GM12878 (cell line): ENCODE data around the gene ZNF98. TPM values are rescaled to one million over a fixed set of nuclear protein-coding genes. Genes with fewer than 3 reads are reported as not detected.

Experiments
- ATAC-seq: fragments of 200-7000 bp; cut with Tn5 transposase; 3 replicates; pipeline ENCODE4 v1.9.1; 2020; ENCODE audit warnings: mild to moderate bottlenecking, moderate library complexity
- BruUV-seq: library from RNA; stranded (reverse); fragments of 400-500 nt; replicated peaks from 2 replicates; lab custom pipeline; 2021; lab: Mats Ljungman, UMichigan
- CTCF ChIA-PET: fragments of 300-600 bp; sonication (Branson Sonifier 250); formaldehyde crosslinking; extraction: SDS; loops from one replicate; lab custom pipeline; 2021; ENCODE audit warnings: inconsistent platforms; lab: Yijun Ruan, JAX
- POLR2A ChIA-PET: fragments of 350-600 bp; formaldehyde crosslinking; extraction: SDS; loops from one replicate; lab custom pipeline; 2021; ENCODE audit warnings: inconsistent platforms; lab: Charles Lee
- RAD21 ChIA-PET: fragments of 300-600 bp; sonication (Branson Sonifier 250); formaldehyde crosslinking; loops from one replicate; lab custom pipeline; 2023; ENCODE audit warnings: antibody characterized with exemption; ENCODE audit not compliant: unreplicated experiment; lab: Charles Lee
- SMC1A ChIA-PET: fragments of 300-600 bp; sonication (Branson Sonifier 250); formaldehyde crosslinking; loops from one replicate; lab custom pipeline; 2023; ENCODE audit not compliant: unreplicated experiment, uncharacterized antibody; lab: Charles Lee
- DNase-seq: peaks from one replicate; pipeline ENCODE4 v3.0.0-alpha.2; 2011; ENCODE audit warnings: low read depth, low spot score
- FAIRE-seq: peaks from 3 replicates; lab custom pipeline; 2011; peaks lifted over from hg19 to GRCh38; lab: Jason Lieb, UNC
- H2AFZ ChIP-seq: 2 replicates; pipeline ENCODE4 v1.6.0; 2011; ENCODE audit warnings: low read depth, low read length, control low read depth; ENCODE audit not compliant: control insufficient read depth
- H3K27ac ChIP-seq: 2 replicates; pipeline ENCODE4 v1.5.1; 2011; ENCODE audit warnings: control low read depth; ENCODE audit not compliant: control insufficient read depth, insufficient read depth
- H3K27me3 ChIP-seq, 2 experiments: replicated peaks in 1 of 2; 2 replicates each; pipeline versions ENCODE4 v1.6.0 to v1.6.1; 2011; ENCODE audit warnings: low read length in 1 of 2; ENCODE audit not compliant: control insufficient read depth in 2 of 2, insufficient read depth in 2 of 2
- H3K36me3 ChIP-seq, 2 experiments: 2 replicates each; pipeline ENCODE4 v1.5.1; 2011; ENCODE audit warnings: low read length in 1 of 2; ENCODE audit not compliant: control insufficient read depth in 2 of 2, insufficient read depth in 2 of 2
- H3K4me1 ChIP-seq: 2 replicates; pipeline ENCODE4 v1.6.1; 2011; ENCODE audit warnings: mild to moderate bottlenecking, low read length, moderate library complexity, mixed read lengths; ENCODE audit not compliant: control insufficient read depth, insufficient read depth
- H3K4me2 ChIP-seq: 2 replicates; pipeline ENCODE4 v1.6.0; 2011; ENCODE audit warnings: control low read depth; ENCODE audit not compliant: control insufficient read depth, insufficient read depth
- H3K4me3 ChIP-seq: fragments of 200-600 bp; sonication (generic); 2 replicates; pipeline ENCODE4 v1.5.1; 2016
- H3K79me2 ChIP-seq: 2 replicates; pipeline ENCODE4 v1.6.0; 2011; ENCODE audit warnings: low read length; ENCODE audit not compliant: control insufficient read depth, insufficient read depth
- H3K9ac ChIP-seq: 2 replicates; pipeline ENCODE4 v1.8.0; 2011; ENCODE audit warnings: low read length, control low read depth, mixed read lengths; ENCODE audit not compliant: control insufficient read depth, insufficient read depth
- H3K9me3 ChIP-seq: replicated peaks from 3 replicates; pipeline ENCODE4 v1.5.1; 2011; ENCODE audit warnings: mild to moderate bottlenecking, low read length; ENCODE audit not compliant: control insufficient read depth, insufficient read depth
- H4K20me1 ChIP-seq: 2 replicates; pipeline ENCODE4 v1.6.0; 2011; ENCODE audit not compliant: control insufficient read depth, insufficient read depth
- BCL3 ChIP-seq: IDR thresholded peaks from 2 replicates; pipeline ENCODE4 v1.6.1; 2011; ENCODE audit warnings: borderline replicate concordance, low read depth, mild to moderate bottlenecking, moderate library complexity, low read length; ENCODE audit not compliant: insufficient read depth, poor library complexity, severe bottlenecking
- CEBPB ChIP-seq, 2 experiments: fragments of 150-350 bp in 1 of 2; IDR thresholded peaks; 2 replicates each; pipeline ENCODE4 v1.6.1; 2012 to 2014; ENCODE audit warnings: low read depth in 2 of 2, low read length in 2 of 2, borderline replicate concordance in 1 of 2, inconsistent platforms in 1 of 2
- ESRRA ChIP-seq: IDR thresholded peaks from 2 replicates; pipeline ENCODE4 v1.6.1; 2012; ENCODE audit warnings: mild to moderate bottlenecking, low read length, improper control_type of control experiment
- FOS ChIP-seq: IDR thresholded peaks from 3 replicates; pipeline ENCODE4 v1.6.1; 2011; ENCODE audit warnings: borderline replicate concordance; ENCODE audit not compliant: insufficient read length; ENCODE audit errors: extremely low read depth
- GATAD2B ChIP-seq: fragments of 450-650 bp; conservative IDR thresholded peaks from 2 replicates; pipeline ENCODE4 v1.6.1; 2017; ENCODE audit warnings: low read depth, mild to moderate bottlenecking, moderate library complexity
- HCFC1 ChIP-seq: fragments of 150-350 bp; IDR thresholded peaks from 2 replicates; pipeline ENCODE4 v1.6.1; 2014; ENCODE audit warnings: low read length
- KAT2A ChIP-seq: conservative IDR thresholded peaks from 2 replicates; pipeline ENCODE4 v1.6.1; 2011; ENCODE audit warnings: low read depth, low read length; ENCODE audit not compliant: control insufficient read depth
- NFXL1 ChIP-seq: fragments of 450-650 bp; IDR thresholded peaks from 2 replicates; pipeline ENCODE4 v1.6.1; 2017; ENCODE audit warnings: antibody characterized with exemption, mild to moderate bottlenecking, borderline replicate concordance
- PAX8 ChIP-seq: fragments of 450-650 bp; IDR thresholded peaks from 2 replicates; pipeline ENCODE4 v1.6.1; 2017; ENCODE audit warnings: mild to moderate bottlenecking, moderate library complexity
- PRDM15 ChIP-seq: fragments of 450-650 bp; formaldehyde crosslinking; IDR thresholded peaks from 2 replicates; pipeline ENCODE4 v1.4.0; 2020; ENCODE audit warnings: mild to moderate bottlenecking, moderate library complexity
- RAD21 ChIP-seq: IDR thresholded peaks from 2 replicates; pipeline ENCODE4 v1.6.1; 2011; ENCODE audit warnings: mild to moderate bottlenecking, low read depth, low read length, moderate library complexity; ENCODE audit not compliant: insufficient read depth
- RCOR1 ChIP-seq: conservative IDR thresholded peaks from 2 replicates; pipeline ENCODE4 v1.6.1; 2012; ENCODE audit warnings: low read depth, low read length, improper control_type of control experiment
- TARDBP ChIP-seq: IDR thresholded peaks from 2 replicates; pipeline ENCODE4 v1.6.1; 2016; ENCODE audit warnings: borderline replicate concordance
- WGBS: methylation state at CpG from one replicate; pipeline ENCODE4 v1.1.6; 2016; ENCODE audit warnings: low lambda C conversion rate; ENCODE audit not compliant: insufficient replicate concordance, insufficient coverage; ENCODE audit errors: missing lambda C conversion rate; 5-methylcytosine and 5-hydroxymethylcytosine counted together
- in situ Hi-C: fragments of 300-500 bp; cut with MboI; formaldehyde crosslinking; loops from 9 replicates; pipeline ENCODE4 v1.14.3; 2018; ENCODE audit warnings: mixed read lengths
- intact Hi-C: fragments of 100-400 bp; cut with micrococcal nuclease; formaldehyde crosslinking; loops from one replicate; pipeline ENCODE4 v1.14.2; 2022; ENCODE audit not compliant: unreplicated experiment
- polyA plus RNA-seq, 11 experiments: library from polyadenylated mRNA; depleted of rRNA in 4 of 11; unstranded in 6 of 11; stranded (reverse) in 5 of 11; fragments of >200 nt; fragmentation: Nextera tagmentation in 4 of 11; fragmentation: Illumina TruSeq in 1 of 11; extraction: Ambion mirVana in 4 of 11; extraction: Trizol in 1 of 11; gene quantifications; 1 replicate in 1 of 11; 2 replicates in 10 of 11; pipeline versions ENCODE4 v1.2.1 to v1.2.3, GENCODE V29; 2011 to 2016; ENCODE audit warnings: inconsistent platforms in 2 of 11, missing spikeins in 2 of 11, low read depth in 1 of 11
- total RNA-seq, 4 experiments: library from RNA; depleted of rRNA in 3 of 4; stranded (reverse); fragments of >200 nt in 3 of 4; fragmentation: Illumina TruSeq in 1 of 4; extraction: Trizol in 1 of 4; gene quantifications; 2 replicates each; pipeline versions ENCODE4 v1.2.1 to v1.2.3, GENCODE V29; 2013 to 2021
- TF ChIP-seq, protein P1 (sequence below): fragments of 450-650 bp; IDR thresholded peaks from 2 replicates; pipeline ENCODE4 v1.6.1; 2014; ENCODE audit warnings: mild to moderate bottlenecking
- TF ChIP-seq, protein P2 (sequence below): IDR thresholded peaks from 2 replicates; pipeline ENCODE4 v1.6.1; 2011; ENCODE audit warnings: borderline replicate concordance, low read depth, mild to moderate bottlenecking, moderate library complexity, mixed read lengths, low read length; ENCODE audit not compliant: insufficient read depth; ENCODE audit errors: extremely low read length
- TF ChIP-seq, protein P3 (sequence below): fragments of 450-650 bp; IDR thresholded peaks from 2 replicates; pipeline ENCODE4 v1.6.1; 2017; ENCODE audit warnings: mild to moderate bottlenecking

ZNF98 gene
- total and polyA plus RNA-seq, 10 of the 15 experiments (the other 5 are each of a cell fraction or from before 2014, with no cell fraction given), result not detected

DNA sequence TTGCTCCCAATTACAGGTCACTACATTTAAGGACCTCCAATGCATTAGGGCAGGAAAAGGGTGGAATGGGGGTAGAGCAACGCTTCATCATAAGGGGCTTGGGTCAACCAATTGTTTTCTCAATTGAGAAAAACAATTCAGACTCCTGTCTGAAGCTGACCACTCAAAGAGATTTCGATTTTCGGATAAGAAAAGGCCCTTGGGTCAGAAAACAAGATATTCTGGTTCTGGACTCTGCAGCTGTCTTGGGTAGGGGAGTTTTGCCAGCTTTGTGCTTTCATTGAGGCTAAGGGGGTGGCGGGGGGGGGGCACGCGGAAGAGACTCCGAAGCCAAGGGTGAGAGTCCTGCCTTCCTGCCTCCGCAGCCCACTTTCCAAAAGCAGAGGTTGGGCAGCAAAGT lies 4.8 kb upstream of the ZNF98 start:
- 36% methylated on average over 8 of the region's 8 CpGs for WGBS
- no peak overlapping the region for H3K4me2 ChIP-seq
- no peak for FAIRE-seq
- ChIA-PET RAD21 (no interaction called here), CTCF (no interaction called here), SMC1A (no interaction called here), POLR2A (no interaction called here)
- BruUV-seq, result no TSS peak
- H4K20me1 ChIP-seq, result no peaks in the 10 kb centered on the region
- TF ChIP-seq, protein P1, sequence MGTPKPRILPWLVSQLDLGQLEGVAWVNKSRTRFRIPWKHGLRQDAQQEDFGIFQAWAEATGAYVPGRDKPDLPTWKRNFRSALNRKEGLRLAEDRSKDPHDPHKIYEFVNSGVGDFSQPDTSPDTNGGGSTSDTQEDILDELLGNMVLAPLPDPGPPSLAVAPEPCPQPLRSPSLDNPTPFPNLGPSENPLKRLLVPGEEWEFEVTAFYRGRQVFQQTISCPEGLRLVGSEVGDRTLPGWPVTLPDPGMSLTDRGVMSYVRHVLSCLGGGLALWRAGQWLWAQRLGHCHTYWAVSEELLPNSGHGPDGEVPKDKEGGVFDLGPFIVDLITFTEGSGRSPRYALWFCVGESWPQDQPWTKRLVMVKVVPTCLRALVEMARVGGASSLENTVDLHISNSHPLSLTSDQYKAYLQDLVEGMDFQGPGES, result no peak
- TF ChIP-seq RCOR1, result no peak
- TF ChIP-seq NFXL1, result no peak
- TF ChIP-seq, protein P2, sequence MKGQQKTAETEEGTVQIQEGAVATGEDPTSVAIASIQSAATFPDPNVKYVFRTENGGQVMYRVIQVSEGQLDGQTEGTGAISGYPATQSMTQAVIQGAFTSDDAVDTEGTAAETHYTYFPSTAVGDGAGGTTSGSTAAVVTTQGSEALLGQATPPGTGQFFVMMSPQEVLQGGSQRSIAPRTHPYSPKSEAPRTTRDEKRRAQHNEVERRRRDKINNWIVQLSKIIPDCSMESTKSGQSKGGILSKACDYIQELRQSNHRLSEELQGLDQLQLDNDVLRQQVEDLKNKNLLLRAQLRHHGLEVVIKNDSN, result no peak
- no peak for TF ChIP-seq PRDM15
- no peak for TF ChIP-seq KAT2A
- TF ChIP-seq PAX8, result no peak
- TF ChIP-seq FOS, result no peak
- TF ChIP-seq GATAD2B, result no peak
- no peak for TF ChIP-seq TARDBP
- TF ChIP-seq, protein P3, sequence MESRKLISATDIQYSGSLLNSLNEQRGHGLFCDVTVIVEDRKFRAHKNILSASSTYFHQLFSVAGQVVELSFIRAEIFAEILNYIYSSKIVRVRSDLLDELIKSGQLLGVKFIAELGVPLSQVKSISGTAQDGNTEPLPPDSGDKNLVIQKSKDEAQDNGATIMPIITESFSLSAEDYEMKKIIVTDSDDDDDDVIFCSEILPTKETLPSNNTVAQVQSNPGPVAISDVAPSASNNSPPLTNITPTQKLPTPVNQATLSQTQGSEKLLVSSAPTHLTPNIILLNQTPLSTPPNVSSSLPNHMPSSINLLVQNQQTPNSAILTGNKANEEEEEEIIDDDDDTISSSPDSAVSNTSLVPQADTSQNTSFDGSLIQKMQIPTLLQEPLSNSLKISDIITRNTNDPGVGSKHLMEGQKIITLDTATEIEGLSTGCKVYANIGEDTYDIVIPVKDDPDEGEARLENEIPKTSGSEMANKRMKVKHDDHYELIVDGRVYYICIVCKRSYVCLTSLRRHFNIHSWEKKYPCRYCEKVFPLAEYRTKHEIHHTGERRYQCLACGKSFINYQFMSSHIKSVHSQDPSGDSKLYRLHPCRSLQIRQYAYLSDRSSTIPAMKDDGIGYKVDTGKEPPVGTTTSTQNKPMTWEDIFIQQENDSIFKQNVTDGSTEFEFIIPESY, result no peak
- no peak for TF ChIP-seq RAD21
- TF ChIP-seq BCL3, result no peak
- TF ChIP-seq HCFC1, result no peak
- TF ChIP-seq CEBPB (IDR thresholded peaks at IDR 0.05; ENCODE audit: borderline replicate concordance in 1 of 2, low read depth in 2 of 2, low read length in 2 of 2), result no peak
- no peak for TF ChIP-seq ESRRA
- no peak overlapping the region for H2AFZ ChIP-seq
- H3K9me3 ChIP-seq, result no peaks in the 10 kb centered on the region; the same call in none of the 3 replicates
- H3K79me2 ChIP-seq, result no peaks in the 10 kb centered on the region
- intact Hi-C loops (no loop called here), in situ Hi-C loops (loop anchor here (10.0 kb wide), 1 partner anchor 852 kb away; no protein-coding TSS in a partner anchor)
- H3K4me3 ChIP-seq, result no peak overlapping the region
- H3K36me3 ChIP-seq, result no peaks in the 10 kb centered on the region
- H3K9ac ChIP-seq, result no peak overlapping the region
- H3K27ac ChIP-seq, result no peak overlapping the region
- no peaks in the 10 kb centered on the region for H3K4me1 ChIP-seq
- no peak for DNase-seq
- ATAC-seq, result no peak
- H3K27me3 ChIP-seq, result no peaks in the 10 kb centered on the region
